Heart left ventricle (tissue), 16 donors: Measurements from ENCODE around the gene IL34. TPM values are rescaled to one million over a fixed set of nuclear protein-coding genes. Genes with fewer than 3 reads are reported as not detected.

Source experiments
- ATAC-seq, 4 donors: fragments of 200-7000 bp; cut with Tn5 transposase; one replicate each; pipeline ENCODE4 v1.9.1; 2020 to 2022; ENCODE audit warnings: moderate library complexity in 4 of 4, mild to moderate bottlenecking in 3 of 4, moderate number of reproducible peaks in 1 of 4
- DNase-seq, 5 donors: peaks; one replicate each; pipeline ENCODE4 v3.0.0-alpha.2; 2020
- H3K27ac ChIP-seq, 12 donors: fragments of 200-600 bp; sonication (generic) in 4 of 12; one replicate each; pipeline versions ENCODE4 v1.5.0 to v1.8.0; 2016 to 2022; ENCODE audit warnings: mild to moderate bottlenecking in 2 of 12
- H3K27me3 ChIP-seq, 9 donors: fragments of 200-600 bp; sonication (generic) in 2 of 9; one replicate each; pipeline versions ENCODE4 v1.5.1 to v1.8.0; 2016 to 2022; ENCODE audit warnings: mild to moderate bottlenecking in 3 of 9
- H3K36me3 ChIP-seq, 9 donors: fragments of 200-600 bp; sonication (generic) in 2 of 9; one replicate each; pipeline versions ENCODE4 v1.5.0 to v1.8.0; 2018 to 2022; ENCODE audit warnings: mild to moderate bottlenecking in 2 of 9
- H3K4me1 ChIP-seq, 12 donors: fragments of 200-600 bp; sonication (generic) in 4 of 12; one replicate each; pipeline versions ENCODE4 v1.5.0 to v1.8.0; 2016 to 2022; ENCODE audit warnings: mild to moderate bottlenecking in 3 of 12
- H3K4me3 ChIP-seq, 12 donors: fragments of 200-600 bp; sonication (generic) in 4 of 12; one replicate each; pipeline versions ENCODE4 v1.5.0 to v1.8.0; 2017 to 2022; ENCODE audit warnings: mild to moderate bottlenecking in 9 of 12, moderate library complexity in 4 of 12
- H3K9me3 ChIP-seq, 12 donors: fragments of 200-600 bp; sonication (generic) in 4 of 12; one replicate each; pipeline versions ENCODE4 v1.5.0 to v1.8.0; 2016 to 2022; ENCODE audit warnings: mild to moderate bottlenecking in 1 of 12
- CTCF ChIP-seq, 12 donors: fragments of 200-600 bp; sonication (generic) in 4 of 12; IDR thresholded peaks; one replicate each; pipeline versions ENCODE4 v1.5.0 to v1.8.0; 2018 to 2022; ENCODE audit warnings: antibody characterized with exemption in 12 of 12, mild to moderate bottlenecking in 5 of 12
- POLR2A ChIP-seq, 2 donors: fragments of 450-650 bp; IDR thresholded peaks; one replicate each; pipeline ENCODE4 v1.6.1; 2017; ENCODE audit warnings: antibody characterized with exemption in 2 of 2, mild to moderate bottlenecking in 2 of 2, moderate library complexity in 2 of 2
- WGBS, 4 donors: extraction: QIAGEN DNeasy Blood & Tissue Kit in 2 of 4; methylation state at CpG; one replicate each; pipeline versions ENCODE4 v1.1.5 to v1.1.7; 2013 to 2018; 5-methylcytosine and 5-hydroxymethylcytosine counted together
- intact Hi-C, 10 donors: fragments of 100-400 bp; cut with DNase I; formaldehyde crosslinking; loops; one replicate each; pipeline versions ENCODE4 v1.11.1 to v1.14.2; 2022
- polyA plus RNA-seq, 2 donors: library from polyadenylated mRNA; stranded (reverse); fragments of 200-250 nt; gene quantifications; one replicate each; pipeline ENCODE4 v1.2.3, GENCODE V29; 2013
- total RNA-seq, 9 donors: library from RNA; depleted of rRNA in 2 of 9; stranded (reverse); fragments of >200 nt in 2 of 9; fragmentation: NEBNext Ultra II Directional in 3 of 9; extraction: Animal tissue kit (Norgen Biotek cat#: 25700) in 3 of 9; gene quantifications; one replicate each; pipeline versions ENCODE4 v1.1.0 to v1.2.4, GENCODE V29; 2016 to 2023
- donor health status: ischemic (EF 13 %, LVEDD 7.1; RV severe dilation, severe dysfunction).
- donor health status: healthy with polysubstance abuse.
- donor health status: DM: no; HTN: yes; CAD: no.
- donor health status: DM: no; HTN: no; CAD: no.
- donor health status: ischemic (EF 25% LVEDD 6.9; RV normal size, moderate dysfunction).
- donor health status: ischemic (EF 25% LVEDD 5.7; RV mildly dilated, moderate dysfunction).
- donor health status: healthy.
- donor health status: DM: yes; HTN: yes; CAD: no.
- donor health status: ischemic (EF 35%, LVEDD 5.7; RV mildly dilated, moderate dysfunction).
- donor health status: nonischemic (EF 11% LVEDD 7.7; RV severe dilation, severe dysfunction).
- donor health status: DM: yes; HTN: yes; CAD: no.
- donor health status: PGD.
- donor health status: ischemic (EF 29% LVEDD 5.4; RV normal size, mild dysfunction).
- donor health status: nonischemic (EF 23%, LVEDD 6.1; RV moderate dilation, normal function).

IL34 gene
- total and polyA plus RNA-seq, 11 donors = 0.49 to 6.5 (median 2.5) TPM

GRCh38 chr16:70686376-70687101 lies 40.2 kb downstream of the IL34 start:
- H3K9me3 ChIP-seq = no peaks in the 10 kb centered on the region
- intact Hi-C loops = loop anchor here in 1 of 10 donors (5.0 kb wide), 1 partner anchor 51 kb away; no protein-coding TSS in a partner anchor
- no peaks in the 10 kb centered on the region for H3K36me3 ChIP-seq
- 59 to 70% (median 61%) methylated on average over 21 to 29 of the region's 29 CpGs for WGBS, 4 donors
- H3K4me3 ChIP-seq = peak overlapping the region in 11 of 12 donors; percentile 21 to 96 (median 57)
- DNase-seq = peak in 2 of 5 donors; percentile 30 to 48
- H3K27ac ChIP-seq = peak overlapping the region; percentile 43 to 96 (median 84)
- ATAC-seq = peak in 1 of 4 donors; percentile 0
- TF ChIP-seq CTCF (IDR thresholded peaks at IDR 0.05) (no peak), POLR2A (IDR thresholded peaks at IDR 0.05) (no peak)
- H3K27me3 ChIP-seq = peaks cover 0 to 5% (median 0%) of the 10 kb centered on the region in 9 donors
- H3K4me1 ChIP-seq = peaks cover 6 to 96% (median 73%) of the 10 kb centered on the region in 12 donors

- intact Hi-C loops = loop anchor here in 1 of 10 donors (5.0 kb wide), 1 partner anchor 50 kb away; no protein-coding TSS in a partner anchor
- peak overlapping the region in 10 of 12 donors; percentile 19 to 96 (median 89) for H3K27ac ChIP-seq
- no peak for TF ChIP-seq POLR2A (IDR thresholded peaks at IDR 0.05)
- no peak for TF ChIP-seq CTCF (IDR thresholded peaks at IDR 0.05)
- H3K9me3 ChIP-seq = no peaks in the 10 kb centered on the region
- DNase-seq (peak in 1 of 5 donors; percentile 32), ATAC-seq (no peak)
- H3K27me3 ChIP-seq = peaks cover 0 to 5% (median 0%) of the 10 kb centered on the region in 9 donors
- H3K4me3 ChIP-seq = peak overlapping the region in 1 of 12 donors; percentile 92
- peaks cover 8 to 96% (median 73%) of the 10 kb centered on the region in 12 donors for H3K4me1 ChIP-seq
- H3K36me3 ChIP-seq = no peaks in the 10 kb centered on the region
- WGBS, 4 donors = 56 to 71% (median 60%) methylated on average over 3 to 5 of the region's 5 CpGs
These were observed 40.7 kb downstream of the IL34 start for GRCh38 chr16:70687102-70687511.

DNA sequence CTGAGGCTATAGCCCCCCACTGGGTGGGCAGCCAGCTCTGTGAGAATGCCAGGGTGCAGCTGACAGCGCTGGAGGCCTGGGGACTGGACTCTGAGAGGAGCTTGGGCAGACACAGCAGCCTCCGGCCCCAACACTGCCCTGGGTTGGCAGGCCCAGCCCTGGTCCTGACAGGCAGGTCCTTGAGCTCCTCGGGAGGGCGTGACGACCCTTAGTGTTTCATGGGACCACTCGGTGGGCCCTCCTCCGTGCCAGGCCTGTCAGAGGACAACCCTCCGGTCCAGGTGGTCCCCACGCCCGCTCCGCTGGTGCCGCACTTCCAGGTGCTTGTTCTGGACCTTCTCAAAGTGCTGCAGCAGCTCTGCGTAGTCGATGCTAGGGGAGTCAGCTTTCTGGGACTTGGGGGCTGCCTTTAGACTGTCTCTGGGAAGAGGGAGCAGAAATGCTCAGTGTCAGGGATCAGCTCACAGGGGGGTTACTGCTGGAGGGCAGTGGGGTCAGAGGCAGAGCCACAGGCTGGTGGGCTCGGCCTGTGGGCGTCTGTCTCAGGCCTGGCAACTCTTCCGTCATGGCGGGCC lies 41.4 kb downstream of the IL34 start:
- DNase-seq (peak in 2 of 5 donors; percentile 37 to 61), ATAC-seq (no peak)
- Histone ChIP-seq H3K4me3 (no peak overlapping the region), H3K9me3 (no peaks in the 10 kb centered on the region), H3K27ac (peak overlapping the region; percentile 67 to 98 (median 90)), H3K4me1 (peaks cover 10 to 96% (median 78%) of the 10 kb centered on the region in 12 donors), H3K27me3 (peaks cover 0 to 5% (median 0%) of the 10 kb centered on the region in 9 donors), H3K36me3 (no peaks in the 10 kb centered on the region)
- intact Hi-C loops = loop anchor here in 1 of 10 donors (5.0 kb wide), 1 partner anchor 50 kb away; no protein-coding TSS in a partner anchor
- WGBS, 4 donors = 71 to 80% (median 78%) methylated on average over 11 to 18 of the region's 18 CpGs
- TF ChIP-seq CTCF (IDR thresholded peaks at IDR 0.05) = no peak
- no peak for TF ChIP-seq POLR2A (IDR thresholded peaks at IDR 0.05)

GRCh38 chr16:70688246-70688742 lies 41.9 kb downstream of the IL34 start:
- ATAC-seq (peak; percentile 3 to 52 (median 24)), DNase-seq (peak in 4 of 5 donors; percentile 61 to 84 (median 76))
- TF ChIP-seq CTCF (IDR thresholded peaks at IDR 0.05) = no peak
- no peak for TF ChIP-seq POLR2A (IDR thresholded peaks at IDR 0.05)
- Histone ChIP-seq H3K4me3 (no peak overlapping the region), H3K27ac (peak overlapping the region; percentile 67 to 98 (median 90)), H3K27me3 (peaks cover 0 to 5% (median 0%) of the 10 kb centered on the region in 9 donors), H3K9me3 (no peaks in the 10 kb centered on the region), H3K4me1 (peaks cover 10 to 95% (median 80%) of the 10 kb centered on the region in 12 donors), H3K36me3 (no peaks in the 10 kb centered on the region)
- WGBS, 4 donors = 19 to 37% (median 22%) methylated on average over 4 to 8 of the region's 8 CpGs
- intact Hi-C loops = loop anchor here in 1 of 10 donors (5.0 kb wide), 1 partner anchor 49 kb away; no protein-coding TSS in a partner anchor
